ENCODE measurements around the gene IPCEF1.
"Not testable (repeated sequence)": the region's sequence is repeated elsewhere in the genome, so short reads cannot be mapped to it uniquely, and the experiment has no call there.

The IPCEF1 gene

GRCh38 chr6:154249499-154250298, 106.9 kb downstream of the IPCEF1 start:
- DNase-seq (ENCODE audit: low read depth in 2 of 2): no peak

- peak in 1 of 2 experiments; percentile 26 for DNase-seq (ENCODE audit: low read depth in 2 of 2)
Measured at GRCh38 chr6:154247119-154247861, 109.3 kb downstream of the IPCEF1 start.

- DNase-seq (ENCODE audit: low read depth in 2 of 2): no peak
Measured at GRCh38 chr6:154246723-154247118, 109.9 kb downstream of the IPCEF1 start.

GRCh38 chr6:154245506-154245905, 111.1 kb downstream of the IPCEF1 start:
- no peak for DNase-seq (ENCODE audit: low read depth in 2 of 2)

- no peak for DNase-seq (ENCODE audit: low read depth in 2 of 2)
Measured at GRCh38 chr6:154243793-154244750, 112.5 kb downstream of the IPCEF1 start.

GRCh38 chr6:154242617-154243357, 113.8 kb downstream of the IPCEF1 start:
- no peak for DNase-seq (ENCODE audit: low read depth in 2 of 2)

- no peak for DNase-seq (ENCODE audit: low read depth in 2 of 2)
Measured at GRCh38 chr6:154241581-154241980, 115.0 kb downstream of the IPCEF1 start.

- not testable (repeated sequence) for DNase-seq (ENCODE audit: low read depth in 2 of 2)
Measured at GRCh38 chr6:154241061-154241460, 115.5 kb downstream of the IPCEF1 start.

GRCh38 chr6:154239392-154239791, 117.2 kb downstream of the IPCEF1 start:
- DNase-seq (ENCODE audit: low read depth in 2 of 2): no peak

GRCh38 chr6:154238831-154239230, 117.8 kb downstream of the IPCEF1 start:
- no peak for DNase-seq (ENCODE audit: low read depth in 2 of 2)

- no peak for DNase-seq (ENCODE audit: low read depth in 2 of 2)
Measured at GRCh38 chr6:154236646-154237301, 119.8 kb downstream of the IPCEF1 start.

- no peak for DNase-seq (ENCODE audit: low read depth in 2 of 2)
Measured at GRCh38 chr6:154234019-154234772, 122.4 kb downstream of the IPCEF1 start.

GRCh38 chr6:154233383-154233782, 123.2 kb downstream of the IPCEF1 start:
- no peak for DNase-seq (ENCODE audit: low read depth in 2 of 2)

GRCh38 chr6:154232013-154232910, 124.3 kb downstream of the IPCEF1 start:
- no peak for DNase-seq (ENCODE audit: low read depth in 2 of 2)

GRCh38 chr6:154230910-154231595, 125.5 kb downstream of the IPCEF1 start:
- no peak for DNase-seq (ENCODE audit: low read depth in 2 of 2)

- no peak for DNase-seq (ENCODE audit: low read depth in 2 of 2)
Measured at GRCh38 chr6:154230393-154230792, 126.2 kb downstream of the IPCEF1 start.

- peak in 1 of 2 experiments; percentile 58 for DNase-seq (ENCODE audit: low read depth in 2 of 2)
Measured at GRCh38 chr6:154229786-154230185, 126.8 kb downstream of the IPCEF1 start.

- no peak for DNase-seq (ENCODE audit: low read depth in 2 of 2)
Measured at GRCh38 chr6:154228521-154228905, 128.1 kb downstream of the IPCEF1 start.

Measured in stimulated activated CD4-positive, alpha-beta T cell treated with anti-CD3 and anti-CD28 coated beads, Interleukin-12 subunit alpha, Interleukin-12 subunit beta, amount 100 ng/mL, for 24 hours (primary cell).